ENCODE results near the gene ERVK3-1. TPM values are rescaled to one million over a fixed set of nuclear protein-coding genes. Genes with fewer than 3 reads are reported as not detected.
"Not testable (repeated sequence)": the region's sequence is repeated elsewhere in the genome, so short reads cannot be mapped to it uniquely, and the experiment has no call there.

Gene ERVK3-1
- 10 to 100 TPM; 24.3 to 26.9 TPM for total RNA-seq
- long read RNA-seq, transcript ERVK3-1-201 (4 exons, 1,469 nt): major isoform, 19 of 29 reads
- long read RNA-seq, partial matches to known transcripts: 1 of 29 reads
- long read RNA-seq, other reads (novel, unspliced or antisense): 6 of 29 reads

- ATAC-seq (peak; percentile 98), DNase-seq (peak; percentile 95 to 97)
- intact Hi-C loops (cut with DNase I, micrococcal nuclease): no loop called here
These were observed at the start of gene ERVK3-1 for GRCh38 chr19:58305065-58305931. Gene ERVK3-1, plus strand, starts transcription at chr19:58305377. Its CDS starts 6,792 bp downstream, at chr19:58312169.

- DNase-seq; ATAC-seq; intact Hi-C loops (cut with DNase I, micrococcal nuclease): not testable (repeated sequence)
These were observed 46.9 kb upstream of the ERVK3-1 start for GRCh38 chr19:58258259-58258658.

- DNase-seq (no peak), ATAC-seq (no peak)
- intact Hi-C loops (cut with DNase I, micrococcal nuclease): no loop called here
These were observed 43.6 kb upstream of the ERVK3-1 start for GRCh38 chr19:58261600-58261967.

GRCh38 chr19:58261968-58262921, 42.9 kb upstream of the ERVK3-1 start:
- intact Hi-C loops (cut with DNase I, micrococcal nuclease): no loop called here
- ATAC-seq: no peak
- no peak for DNase-seq

GRCh38 chr19:58262922-58263296, 42.3 kb upstream of the ERVK3-1 start:
- no peak for ATAC-seq
- intact Hi-C loops (cut with DNase I, micrococcal nuclease): no loop called here
- no peak for DNase-seq

- ATAC-seq (no peak), DNase-seq (no peak)
- intact Hi-C loops (cut with DNase I, micrococcal nuclease): no loop called here
These were observed 40.1 kb upstream of the ERVK3-1 start for GRCh38 chr19:58265100-58265499.

- no peak for DNase-seq
- intact Hi-C loops (cut with DNase I, micrococcal nuclease): no loop called here
- no peak for ATAC-seq
These were observed 36.8 kb upstream of the ERVK3-1 start for GRCh38 chr19:58268344-58268743.

- ATAC-seq: peak; percentile 38
- DNase-seq: peak in 1 of 2 donors; percentile 20
- intact Hi-C loops (cut with DNase I, micrococcal nuclease): no loop called here
These were observed 30.4 kb upstream of the ERVK3-1 start for GRCh38 chr19:58274771-58275201.

- intact Hi-C loops (cut with DNase I, micrococcal nuclease): no loop called here
- no peak for ATAC-seq
- no peak for DNase-seq
These were observed 29.6 kb upstream of the ERVK3-1 start for GRCh38 chr19:58275564-58275963.

- ATAC-seq: no peak
These were observed 28.0 kb upstream of the ERVK3-1 start for GRCh38 chr19:58277197-58277596.

GRCh38 chr19:58277748-58278540, 27.2 kb upstream of the ERVK3-1 start:
- ATAC-seq (peak; percentile 2), DNase-seq (no peak)
- intact Hi-C loops (cut with DNase I, micrococcal nuclease): no loop called here

More at GRCh38 chr19:58277197-58277596, 28.0 kb upstream of the ERVK3-1 start:
- DNase-seq: no peak
- intact Hi-C loops (cut with DNase I, micrococcal nuclease): no loop called here

- peak; percentile 95 for ATAC-seq
- intact Hi-C loops (cut with DNase I, micrococcal nuclease): no loop called here
- peak; percentile 98 for DNase-seq
These were observed 26.6 kb upstream of the ERVK3-1 start, which contains the start of gene ZNF8 for GRCh38 chr19:58278541-58279041. Gene ZNF8, plus strand, starts transcription at chr19:58278955. Its CDS starts 127 bp downstream, at chr19:58279082.

- DNase-seq: peak; percentile 66 to 79
- intact Hi-C loops (cut with DNase I, micrococcal nuclease): no loop called here
- ATAC-seq: peak; percentile 50
These were observed 25.9 kb upstream of the ERVK3-1 start for GRCh38 chr19:58279042-58279924.

GRCh38 chr19:58279925-58280316, 25.3 kb upstream of the ERVK3-1 start:
- intact Hi-C loops (cut with DNase I, micrococcal nuclease): no loop called here
- ATAC-seq (no peak), DNase-seq (no peak)

- ATAC-seq (no peak), DNase-seq (no peak)
- intact Hi-C loops (cut with DNase I, micrococcal nuclease): no loop called here
These were observed 21.0 kb upstream of the ERVK3-1 start for GRCh38 chr19:58284199-58284598.

GRCh38 chr19:58291943-58292342, 13.2 kb upstream of the ERVK3-1 start:
- intact Hi-C loops (cut with DNase I, micrococcal nuclease): no loop called here
- no peak for ATAC-seq
- DNase-seq: no peak

GRCh38 chr19:58294743-58295374, 10.3 kb upstream of the ERVK3-1 start:
- ATAC-seq (no peak), DNase-seq (no peak)
- intact Hi-C loops (cut with DNase I, micrococcal nuclease): no loop called here
